Fibroblast of skin of right quadriceps (primary cell): Measurements from ENCODE around the gene CNDP1.

ENCODE experiments used
- DNase-seq: peaks from one replicate; pipeline ENCODE4 v3.0.0-alpha.2; 2013

CNDP1 gene

GRCh38 chr18:74507097-74507881, 27.0 kb upstream of the CNDP1 start:
- DNase-seq, result no peak

GRCh38 chr18:74507927-74508326, 26.4 kb upstream of the CNDP1 start:
- no peak for DNase-seq

- DNase-seq, result no peak
Observed at GRCh38 chr18:74508366-74508765, 25.9 kb upstream of the CNDP1 start.

- no peak for DNase-seq
Observed at GRCh38 chr18:74508821-74509225, 25.5 kb upstream of the CNDP1 start.

GRCh38 chr18:74509856-74510769, 24.2 kb upstream of the CNDP1 start:
- no peak for DNase-seq

GRCh38 chr18:74510770-74511095, 23.6 kb upstream of the CNDP1 start:
- DNase-seq, result no peak

- DNase-seq, result no peak
Observed at GRCh38 chr18:74511823-74512222, 22.5 kb upstream of the CNDP1 start.

- no peak for DNase-seq
Observed at GRCh38 chr18:74512321-74513053, 21.8 kb upstream of the CNDP1 start.

- no peak for DNase-seq
Observed at GRCh38 chr18:74513149-74513882, 21.0 kb upstream of the CNDP1 start.

- DNase-seq, result no peak
Observed at GRCh38 chr18:74513883-74514205, 20.5 kb upstream of the CNDP1 start.

- no peak for DNase-seq
Observed at GRCh38 chr18:74514860-74515495, 19.3 kb upstream of the CNDP1 start.

GRCh38 chr18:74515620-74516231, 18.6 kb upstream of the CNDP1 start:
- DNase-seq, result no peak

- DNase-seq, result no peak
Observed at GRCh38 chr18:74516271-74517235, 17.7 kb upstream of the CNDP1 start.

GRCh38 chr18:74517236-74517630, 17.1 kb upstream of the CNDP1 start:
- no peak for DNase-seq

GRCh38 chr18:74518456-74519295, 15.6 kb upstream of the CNDP1 start:
- DNase-seq, result no peak

- no peak for DNase-seq
Observed at GRCh38 chr18:74519320-74520095, 14.8 kb upstream of the CNDP1 start.

GRCh38 chr18:74520096-74520833, 14.0 kb upstream of the CNDP1 start:
- DNase-seq, result no peak

GRCh38 chr18:74521068-74521725, 13.1 kb upstream of the CNDP1 start:
- DNase-seq, result no peak
